HG02852 (cell line): ENCODE results near the gene C6orf163.
"Not testable (repeated sequence)": the region's sequence is repeated elsewhere in the genome, so short reads cannot be mapped to it uniquely, and the experiment has no call there.

Experiments used
- ATAC-seq: cut with Tn5 transposase; IDR thresholded peaks from one replicate; pipeline ENCODE4 v1.9.1; 2021; ENCODE audit warnings: mild to moderate bottlenecking, moderate library complexity; ENCODE audit not compliant: unreplicated experiment

Gene C6orf163

DNA sequence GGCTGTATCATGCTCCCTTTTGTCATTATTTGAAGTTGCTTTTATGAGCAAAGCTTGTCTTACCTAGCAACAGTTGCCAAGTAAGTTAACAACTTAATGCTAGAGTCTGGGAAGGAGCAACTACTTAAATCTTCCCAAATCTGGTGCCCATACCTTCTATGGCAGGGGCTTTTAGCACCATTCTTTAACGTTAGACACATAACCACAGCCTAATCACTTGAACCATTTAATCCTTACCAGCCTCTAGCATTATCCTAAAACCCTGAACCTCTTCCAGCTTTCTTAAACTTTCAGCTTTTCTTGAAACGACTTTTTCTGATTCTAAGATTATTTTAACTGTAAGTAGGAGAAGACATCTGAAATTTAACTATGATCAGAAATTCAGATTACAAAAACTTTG is at the start of gene C6orf163:
C6orf163 (plus strand) TSS at position 83 of the 400 bp plus-strand sequence; CDS start at position 370, 287 bp downstream.
- ATAC-seq, result no peak

DNA sequence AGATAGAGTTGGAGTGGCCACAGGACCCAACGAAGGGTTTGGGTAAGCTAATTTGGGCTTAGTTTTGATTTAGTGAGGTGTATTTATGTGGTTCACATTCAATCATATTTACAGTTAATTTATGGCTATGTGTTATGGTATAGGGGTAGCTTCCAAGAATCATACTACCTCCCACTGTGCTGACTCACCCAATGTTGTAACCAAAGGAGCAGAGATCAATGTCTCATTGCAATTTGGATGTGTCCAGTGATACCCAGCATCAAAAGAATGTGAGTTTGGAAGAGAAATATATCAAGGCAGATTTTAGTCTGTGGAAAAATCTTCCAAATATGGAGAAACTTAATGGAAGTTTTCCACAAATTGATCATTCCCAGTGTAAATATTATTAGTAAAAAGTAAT is 47.5 kb upstream of the C6orf163 start:
- ATAC-seq, result no peak

DNA sequence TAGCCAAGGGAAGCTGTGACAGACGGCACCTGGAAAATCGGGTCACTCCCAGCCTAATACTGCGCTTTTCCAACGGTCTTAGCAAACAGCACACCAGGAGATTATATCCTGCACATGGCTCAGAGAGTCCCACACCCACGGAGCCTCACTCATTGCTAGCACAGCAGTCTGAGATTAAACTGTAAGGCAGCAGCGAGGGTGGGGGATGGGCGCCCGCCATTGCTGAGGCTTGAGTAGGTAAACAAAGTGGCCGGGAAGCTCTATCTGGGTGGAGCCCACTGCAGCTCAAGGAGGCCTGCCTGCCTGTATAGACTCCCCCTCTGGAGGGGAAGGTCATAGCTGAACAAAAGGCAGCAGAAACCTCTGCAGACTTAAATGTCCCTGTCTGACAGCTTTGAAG is 43.3 kb upstream of the C6orf163 start:
- not testable (repeated sequence) for ATAC-seq

DNA sequence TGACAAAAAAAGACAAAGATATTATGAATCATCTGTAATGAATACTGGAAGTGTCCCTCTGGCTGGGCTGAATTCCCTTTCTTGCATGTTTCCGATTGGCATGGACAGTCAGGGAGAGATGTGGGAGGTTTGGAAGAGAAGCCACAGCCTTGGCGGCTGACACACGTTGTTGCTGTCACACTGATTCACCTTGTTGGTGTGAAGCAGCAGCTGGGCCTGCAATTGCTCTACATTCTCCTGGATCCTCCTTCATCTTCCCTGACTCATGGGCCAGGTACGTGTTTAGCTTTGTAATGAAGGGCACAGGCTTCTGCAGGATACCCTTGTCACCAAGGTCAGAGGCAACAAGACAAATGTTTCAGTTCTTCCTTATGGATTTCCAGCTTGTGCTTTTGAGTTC is 35.6 kb upstream of the C6orf163 start:
- ATAC-seq, result no peak

DNA sequence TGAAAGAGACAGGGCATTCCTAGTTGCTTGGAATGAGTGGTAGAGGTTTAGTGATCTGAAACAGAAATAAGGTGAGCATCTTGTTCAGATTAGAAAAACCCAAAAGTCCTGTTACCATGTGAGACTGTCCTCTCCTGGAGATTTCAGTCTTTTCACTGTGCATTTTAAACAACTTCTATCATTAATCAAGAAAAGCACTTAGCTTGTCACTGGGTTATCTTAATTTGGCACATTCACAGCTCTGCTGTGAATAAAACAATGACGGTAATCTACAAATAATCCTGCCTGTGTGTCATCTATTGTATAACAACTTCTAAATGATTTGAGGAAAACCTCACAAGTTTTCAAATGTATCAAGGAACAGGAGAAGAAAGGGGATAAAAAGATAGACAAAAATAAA is 31.8 kb upstream of the C6orf163 start:
- no peak for ATAC-seq

DNA sequence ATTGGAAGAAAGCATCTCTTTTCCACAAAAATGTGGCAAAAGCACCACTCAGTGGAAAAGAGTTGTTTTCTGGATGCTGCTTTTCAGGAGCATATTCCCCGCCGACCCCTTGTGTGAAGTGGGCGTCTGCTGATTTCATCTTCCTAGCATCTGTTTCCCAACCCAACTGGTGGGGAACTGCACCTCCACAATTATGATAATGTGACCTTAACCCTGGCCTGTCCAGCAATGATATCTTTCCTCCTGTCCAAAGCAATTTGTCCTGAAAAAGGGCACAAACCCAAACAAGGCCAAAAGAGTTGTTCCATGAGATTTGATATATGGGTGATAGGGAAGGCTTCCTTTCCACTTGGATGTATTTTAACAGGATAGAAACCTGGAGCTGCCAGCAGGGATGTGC is 29.5 kb upstream of the C6orf163 start:
- no peak for ATAC-seq

DNA sequence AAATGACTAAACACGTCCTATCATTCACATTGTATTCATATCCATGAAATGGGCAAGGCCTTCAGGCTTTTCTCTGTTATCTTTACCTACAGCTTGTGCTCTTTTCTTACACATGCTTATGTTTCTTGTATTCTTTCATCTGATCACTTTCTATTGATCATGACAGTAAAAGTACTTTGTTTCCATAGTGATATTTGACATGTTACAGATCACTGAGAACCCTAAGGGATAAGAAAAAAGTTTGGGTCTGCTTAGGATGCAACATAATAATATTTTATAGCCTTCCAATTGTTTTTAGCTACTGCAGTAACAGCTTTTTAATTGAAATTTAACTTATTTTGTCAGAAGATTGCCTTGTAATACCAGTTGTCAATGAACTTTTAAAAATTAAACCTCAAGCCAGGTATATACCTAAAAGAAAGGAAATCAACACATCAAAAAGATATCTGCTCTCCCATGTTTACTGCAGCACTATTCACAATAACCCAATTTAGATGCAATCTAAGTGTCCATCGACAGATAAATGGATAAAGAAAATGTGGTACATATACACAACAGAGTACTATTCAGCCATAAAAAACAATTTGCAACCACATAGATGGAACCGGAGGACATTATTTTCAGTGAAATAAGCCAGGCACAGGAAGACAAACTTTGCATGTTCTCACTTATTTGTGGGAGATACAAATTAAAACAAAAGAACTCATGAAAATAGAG is 25.2 kb upstream of the C6orf163 start:
- ATAC-seq, result no peak

DNA sequence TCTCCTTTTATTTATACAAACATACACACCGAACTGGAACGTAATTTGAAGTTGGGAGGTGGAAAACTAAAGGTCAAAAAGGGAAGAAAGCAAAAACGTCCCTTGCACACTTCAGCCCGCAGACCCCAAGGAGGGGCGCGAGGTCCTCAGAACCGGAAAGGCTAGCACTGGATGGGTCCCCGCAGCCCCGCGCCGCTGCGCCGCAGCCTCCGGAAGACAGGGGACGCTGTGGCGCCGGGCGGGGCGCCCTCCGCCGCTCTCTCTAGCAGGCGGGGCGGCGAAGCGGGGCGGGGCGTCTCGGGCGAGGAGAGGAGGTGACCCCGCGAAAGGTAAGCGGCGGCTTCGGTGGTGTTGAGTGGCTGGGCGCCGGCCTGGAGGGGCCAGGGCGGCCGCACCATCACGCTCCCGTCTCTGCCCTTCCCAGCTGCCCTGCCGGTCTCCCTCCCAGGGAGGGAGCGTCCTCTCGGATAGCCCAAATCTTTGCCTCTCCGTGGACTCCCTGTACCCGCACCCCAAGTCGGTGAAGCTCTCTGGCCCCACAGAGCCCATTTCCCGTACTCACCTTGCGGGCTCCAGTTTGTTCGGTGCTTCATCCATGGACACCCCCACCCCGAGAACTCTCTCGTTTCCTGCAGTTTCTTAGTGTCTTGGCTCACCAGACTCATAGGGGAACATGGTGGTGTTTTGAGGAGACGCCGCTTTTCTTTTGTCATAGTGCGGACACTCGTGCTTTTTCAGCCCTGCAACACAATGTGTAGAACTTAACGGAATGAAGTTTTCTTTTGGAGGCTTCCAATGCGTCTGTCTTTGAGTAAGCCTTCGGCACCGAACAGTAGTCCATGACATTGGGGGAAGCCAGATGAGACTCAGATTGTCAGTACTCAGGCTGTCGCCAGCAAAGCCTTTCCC is 22.1 kb upstream of the C6orf163 start, which contains the start of gene SMIM8:
SMIM8 (plus strand) TSS at position 285 of the 909 bp plus-strand sequence. CDS start 14,444 bp downstream, outside the sequence.
- ATAC-seq, result peak; percentile 99

DNA sequence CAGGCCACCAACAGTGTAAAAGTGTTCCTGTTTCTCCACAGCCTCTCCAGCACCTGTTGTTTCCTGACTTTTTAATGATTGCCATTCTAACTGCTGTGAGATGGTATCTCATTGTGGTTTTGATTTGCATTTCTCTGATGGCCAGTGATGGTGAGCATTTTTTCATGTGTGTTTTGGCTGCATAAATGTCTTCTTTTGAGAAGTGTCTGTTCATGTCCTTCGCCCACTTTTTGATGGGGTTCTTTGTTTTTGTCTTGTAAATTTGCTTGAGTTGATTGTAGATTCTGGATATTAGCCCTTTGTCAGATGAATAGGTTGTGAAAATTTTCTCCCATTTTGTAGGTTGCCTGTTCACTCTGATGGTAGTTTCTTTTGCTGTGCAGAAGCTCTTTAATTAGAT is 20.7 kb upstream of the C6orf163 start:
- ATAC-seq, result not testable (repeated sequence)

DNA sequence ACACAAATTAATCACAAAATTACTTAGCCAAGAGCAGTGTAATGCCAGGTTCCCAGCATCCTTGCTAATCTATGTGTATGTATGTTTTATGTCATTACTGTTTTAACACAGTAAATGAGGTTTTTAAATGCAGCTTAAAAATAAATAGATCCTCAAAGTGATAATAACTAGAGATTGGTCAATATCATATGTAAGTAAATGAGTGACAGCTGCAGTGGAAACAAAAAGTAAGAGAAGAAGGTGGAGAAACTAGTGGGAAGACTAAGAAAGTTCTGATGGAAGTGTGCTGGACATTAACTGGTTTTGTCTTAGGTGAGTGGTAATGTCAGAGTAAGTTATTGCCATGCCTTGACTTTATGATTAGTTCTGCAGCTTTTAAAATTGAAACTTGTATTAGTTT is 13.7 kb upstream of the C6orf163 start:
- no peak for ATAC-seq

DNA sequence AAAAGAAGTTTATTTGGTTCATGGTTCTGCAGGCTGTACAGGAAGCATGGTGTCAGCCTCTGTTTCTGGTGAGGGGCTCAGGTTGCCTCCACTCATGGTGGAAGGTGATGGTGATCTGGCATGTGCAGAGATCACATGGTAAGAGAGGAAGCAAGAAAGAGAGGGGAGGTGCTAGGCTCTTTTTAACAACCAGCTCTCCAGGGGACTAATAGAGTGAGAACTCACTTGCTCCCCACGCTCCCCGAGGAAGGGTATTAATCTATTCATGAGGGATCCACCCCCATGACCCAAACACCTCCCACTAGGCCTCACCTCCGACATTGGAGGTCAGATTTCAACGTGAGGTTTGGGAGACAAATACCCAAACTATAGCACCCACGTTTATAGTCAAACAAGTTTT is 11.6 kb upstream of the C6orf163 start:
- ATAC-seq, result no peak

DNA sequence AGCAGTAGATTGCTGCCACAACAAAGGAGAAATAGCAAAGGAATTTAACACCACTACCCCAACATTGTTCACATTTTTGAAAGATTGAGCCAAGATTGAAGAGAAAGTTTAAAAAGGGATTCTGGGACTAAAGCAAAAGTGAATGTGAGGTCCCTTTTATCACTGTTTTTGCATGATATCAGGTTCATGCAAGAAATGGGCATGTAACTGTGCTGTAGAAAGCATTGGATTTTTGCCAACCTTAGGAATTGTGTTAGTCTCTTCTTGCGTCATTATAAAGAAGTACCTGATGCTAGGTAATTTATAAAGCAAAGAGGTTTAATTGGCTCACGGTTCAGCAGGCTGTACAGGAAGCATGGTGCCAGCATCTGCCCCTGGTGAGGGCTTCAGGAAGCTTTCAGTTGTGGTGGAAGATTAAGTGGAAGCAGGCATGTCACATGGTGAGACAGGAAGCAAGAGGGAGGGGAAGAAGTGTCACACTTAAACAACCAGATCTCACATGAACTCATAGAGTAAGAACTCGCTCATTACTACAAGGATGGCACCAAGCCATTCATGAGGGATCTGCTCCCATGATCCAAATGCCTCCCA is 10.9 kb upstream of the C6orf163 start:
- no peak for ATAC-seq

DNA sequence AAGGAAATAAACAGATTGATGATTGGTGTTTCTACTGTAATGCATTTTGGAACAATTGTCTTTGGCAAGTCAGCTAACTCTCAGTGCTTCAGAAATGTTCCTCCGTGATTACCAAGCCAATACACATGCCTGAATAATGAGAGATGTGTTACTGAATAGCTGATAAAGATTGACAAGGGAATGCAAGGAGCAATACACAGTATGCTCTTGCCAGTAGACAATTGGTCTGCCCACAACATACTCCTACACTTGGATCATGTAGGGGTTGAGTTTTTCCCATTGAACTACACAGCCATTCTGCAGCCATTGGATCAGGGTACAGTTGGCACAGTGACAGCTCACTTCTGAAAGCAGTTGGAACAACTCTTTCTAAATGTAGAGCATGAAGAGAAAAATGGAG is 9.9 kb upstream of the C6orf163 start:
- no peak for ATAC-seq

DNA sequence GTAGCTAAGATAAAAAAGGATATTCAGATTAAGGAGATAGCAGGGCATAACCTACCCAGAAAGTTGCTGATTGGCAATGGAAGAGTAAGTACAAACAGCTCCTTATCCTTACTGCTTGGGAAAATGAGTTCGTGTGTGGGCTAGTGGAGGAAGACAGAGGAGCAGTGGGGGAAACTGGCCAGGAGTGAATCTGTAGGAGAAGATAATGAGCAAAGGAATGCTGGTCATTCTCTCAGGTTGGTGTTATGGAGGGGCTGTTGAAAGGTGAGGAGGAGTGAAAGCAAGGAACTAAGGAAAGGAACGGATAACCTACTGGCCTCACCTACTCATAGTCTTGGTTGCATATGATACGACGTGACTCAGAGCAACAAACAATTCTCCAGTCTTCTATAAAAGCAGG is 8.2 kb upstream of the C6orf163 start:
- ATAC-seq, result no peak

DNA sequence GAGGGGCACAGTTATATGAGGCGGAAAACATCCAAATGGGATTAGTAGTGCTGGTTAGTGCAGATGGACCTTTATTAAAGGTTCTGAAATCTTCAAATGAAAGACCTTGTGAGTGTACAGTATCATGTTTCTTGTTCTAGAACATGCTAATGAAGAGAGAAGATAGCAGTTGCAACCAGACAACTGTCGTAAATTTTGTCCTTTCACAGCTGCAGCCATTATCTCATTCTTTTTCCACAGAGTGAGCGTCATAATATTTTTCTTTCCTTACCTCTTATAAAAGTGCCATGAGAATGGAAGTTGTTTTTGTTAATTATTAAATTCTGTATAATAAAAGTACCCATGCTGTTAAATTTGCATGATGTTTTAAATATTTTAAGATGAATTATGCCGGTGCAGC is 4.4 kb upstream of the C6orf163 start:
- ATAC-seq, result no peak

DNA sequence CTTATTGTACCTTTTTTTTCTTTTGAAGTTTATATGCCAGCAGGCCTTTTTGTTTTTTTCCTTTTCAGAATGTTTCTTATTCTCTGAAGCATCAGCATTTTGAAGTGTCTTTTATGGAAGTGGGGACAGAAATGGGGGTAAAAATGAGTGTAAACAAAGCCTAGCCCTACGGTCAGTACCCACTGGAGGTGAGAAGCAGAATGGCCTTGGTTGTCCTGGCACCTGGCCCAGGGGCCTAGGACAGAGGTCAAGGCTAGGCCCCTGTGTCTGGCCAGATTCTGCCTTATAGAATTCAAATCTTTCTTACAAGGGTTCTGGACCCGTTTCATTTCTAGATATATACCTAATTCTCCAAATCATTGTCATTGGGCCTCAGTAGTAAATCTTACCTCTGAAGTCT is 3.5 kb upstream of the C6orf163 start:
- ATAC-seq, result no peak

DNA sequence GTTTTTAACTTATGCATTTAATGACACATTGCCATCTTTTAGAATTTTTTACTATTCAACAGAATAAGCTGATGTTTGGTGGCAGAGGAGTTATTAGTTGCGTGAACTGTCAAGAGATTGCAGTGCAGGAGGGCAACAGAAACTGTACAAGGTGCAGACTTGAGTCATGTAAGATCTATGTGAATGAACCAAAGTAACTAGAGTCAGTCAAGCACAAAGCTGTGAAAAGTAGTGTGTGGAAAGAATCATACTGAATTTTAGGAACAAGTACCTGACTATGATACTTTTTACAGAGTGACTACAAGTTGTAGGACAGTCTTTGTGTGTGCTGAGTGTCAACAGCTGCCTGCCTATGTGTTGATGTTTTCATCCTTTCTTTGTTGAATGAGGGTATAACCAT is 2.7 kb upstream of the C6orf163 start:
- peak; percentile 96 for ATAC-seq

DNA sequence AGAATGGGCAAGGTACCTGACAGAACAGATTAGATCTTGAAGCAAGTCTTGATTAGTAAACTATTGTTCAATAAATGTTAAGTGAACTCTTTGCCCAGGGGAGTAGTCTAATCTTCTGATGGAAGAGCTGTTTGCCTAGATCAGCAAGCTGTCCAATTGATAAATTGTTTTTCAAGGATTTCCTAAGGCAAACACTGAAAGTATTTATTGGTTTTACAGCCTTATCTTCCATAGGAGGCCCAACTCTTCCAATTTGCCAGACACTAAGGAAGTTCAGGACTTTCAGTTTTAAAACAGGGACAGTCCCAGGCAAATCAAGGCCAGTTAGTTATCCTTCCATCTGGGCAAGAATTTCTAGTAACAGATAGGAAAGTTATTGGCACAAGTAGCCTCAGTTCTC is 1.8 kb upstream of the C6orf163 start:
- no peak for ATAC-seq

DNA sequence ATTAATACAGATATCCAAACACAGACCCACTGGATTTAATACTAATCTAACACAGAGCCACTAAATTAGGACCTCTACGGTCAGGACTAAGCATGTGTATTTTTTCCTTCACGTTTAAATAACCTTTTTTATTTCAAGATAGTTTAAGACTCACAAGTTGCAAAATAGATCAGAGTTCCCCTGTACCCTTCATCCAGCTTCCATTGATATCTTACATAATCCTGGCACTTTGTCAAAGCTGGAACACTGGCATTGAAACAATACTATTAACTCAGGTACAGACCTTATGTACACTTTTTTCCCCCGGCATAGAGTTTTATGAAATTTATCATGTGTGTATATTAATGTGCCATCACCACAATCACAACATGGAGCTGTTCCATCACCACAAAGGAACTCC is 2.1 kb downstream of the C6orf163 start:
- no peak for ATAC-seq

DNA sequence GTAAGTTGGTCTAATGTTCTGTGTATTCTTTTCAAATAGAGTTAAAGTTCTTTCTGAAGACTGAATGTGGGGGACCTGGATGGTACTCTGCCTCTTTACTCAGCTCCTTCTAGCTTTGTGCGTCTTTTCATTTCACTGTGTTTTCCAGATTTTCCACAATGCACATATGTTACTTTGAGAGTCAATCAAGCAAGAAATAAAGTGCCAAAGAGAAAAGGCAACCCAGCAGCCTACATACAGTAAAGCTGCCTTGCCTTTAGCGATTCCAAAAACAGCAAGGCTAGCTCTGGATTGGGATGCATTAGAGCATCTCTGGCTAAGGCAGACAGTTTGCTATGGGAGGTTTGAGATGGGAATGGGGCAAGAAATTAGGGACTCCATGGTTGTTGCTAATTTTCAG is 5.3 kb downstream of the C6orf163 start:
- ATAC-seq, result no peak

DNA sequence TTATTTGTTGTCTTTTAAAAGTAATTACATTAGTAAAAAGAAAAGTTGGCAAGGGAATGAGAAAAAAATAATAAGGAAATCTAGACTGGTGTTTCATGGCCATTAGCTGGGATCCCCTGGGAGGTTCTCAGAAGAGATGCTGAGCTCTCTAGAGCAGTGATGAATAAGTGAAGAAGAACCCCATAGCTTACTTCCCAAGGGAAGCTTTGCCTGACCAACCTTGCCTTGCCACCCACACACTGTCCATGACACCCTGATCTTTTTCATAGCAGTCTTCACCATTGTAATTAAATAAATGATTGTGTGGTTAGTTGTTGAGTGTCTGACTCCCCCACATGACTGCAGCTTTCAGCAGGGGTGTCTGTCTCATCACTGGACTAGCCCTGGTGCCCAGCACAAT is 5.9 kb downstream of the C6orf163 start:
- no peak for ATAC-seq

DNA sequence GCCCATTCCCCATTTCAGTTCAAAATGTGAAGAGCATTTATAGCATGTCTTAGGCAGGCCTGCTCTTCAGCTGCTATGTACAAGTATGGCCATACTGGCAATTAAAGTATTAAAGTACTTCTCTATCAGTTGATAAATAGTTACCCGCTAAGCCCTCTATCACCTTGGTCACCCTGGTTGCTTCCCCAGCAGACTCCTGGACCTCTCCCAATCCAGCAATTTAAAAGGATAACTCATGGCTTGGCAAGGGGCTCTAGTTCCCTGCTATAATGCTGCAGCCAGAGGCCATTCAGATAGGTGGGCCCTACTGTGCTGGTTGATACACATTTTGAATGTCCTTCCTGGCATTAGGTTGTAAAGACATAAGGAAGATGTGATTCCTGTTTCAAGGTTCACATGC is 7.0 kb downstream of the C6orf163 start:
- ATAC-seq, result no peak
